GDM1 (cell line): ENCODE results near the gene LMNA.

ENCODE experiments used
- DNase-seq: peaks from one replicate; lab custom pipeline; 2025; lab: John Stamatoyannopoulos, UW

Gene LMNA

GRCh38 chr1:156082309-156083091, 32.0 kb upstream of the LMNA start, which contains the start of gene MEX3A:
TSS of gene MEX3A (minus strand) at chr1:156082465. CDS start at chr1:156081998, 467 bp downstream.
- peak; percentile 18 for DNase-seq

GRCh38 chr1:156083800-156084790, 30.4 kb upstream of the LMNA start:
- no peak for DNase-seq

- no peak for DNase-seq
Observed at GRCh38 chr1:156086256-156086662, 28.3 kb upstream of the LMNA start.

- no peak for DNase-seq
Observed at GRCh38 chr1:156089704-156090103, 24.8 kb upstream of the LMNA start.

- DNase-seq, result peak; percentile 20
Observed at GRCh38 chr1:156090138-156090839, 24.2 kb upstream of the LMNA start.

GRCh38 chr1:156090840-156091188, 23.7 kb upstream of the LMNA start:
- DNase-seq, result peak; percentile 65

- DNase-seq, result no peak
Observed at GRCh38 chr1:156091610-156092009, 22.9 kb upstream of the LMNA start.

- DNase-seq, result no peak
Observed at GRCh38 chr1:156095906-156096508, 18.5 kb upstream of the LMNA start.

GRCh38 chr1:156096640-156097391, 17.7 kb upstream of the LMNA start:
- DNase-seq, result peak; percentile 89

GRCh38 chr1:156097499-156098178, 16.9 kb upstream of the LMNA start:
- DNase-seq, result no peak

- DNase-seq, result no peak
Observed at GRCh38 chr1:156098784-156099183, 15.7 kb upstream of the LMNA start.

GRCh38 chr1:156099282-156099681, 15.2 kb upstream of the LMNA start:
- DNase-seq, result no peak

GRCh38 chr1:156100205-156100995, 14.1 kb upstream of the LMNA start:
- DNase-seq, result no peak

- no peak for DNase-seq
Observed at GRCh38 chr1:156101880-156102279, 12.6 kb upstream of the LMNA start.

- no peak for DNase-seq
Observed at GRCh38 chr1:156102633-156103511, 11.6 kb upstream of the LMNA start.

- DNase-seq, result no peak
Observed at GRCh38 chr1:156103521-156103947, 11.0 kb upstream of the LMNA start.

- DNase-seq, result no peak
Observed at GRCh38 chr1:156104065-156104810, 10.3 kb upstream of the LMNA start.
